Heart right ventricle (tissue), 16 donors: ENCODE measurements around the gene SLC7A6OS. TPM values are rescaled to one million over a fixed set of nuclear protein-coding genes. Genes with fewer than 3 reads are reported as not detected.
A peak's percentile ranks its signal among the peaks of the same experiment; 100 is the strongest.

Experiments
- ATAC-seq, 8 donors: fragments of 200-7000 bp; cut with Tn5 transposase; one replicate each; pipeline ENCODE4 v1.9.1; 2020; ENCODE audit warnings: mild to moderate bottlenecking in 8 of 8, moderate library complexity in 8 of 8, moderate number of reproducible peaks in 1 of 8
- DNase-seq, 2 donors: peaks; one replicate each; pipeline ENCODE4 v3.0.0-alpha.2; 2020
- H3K27ac ChIP-seq, 10 donors: fragments of 200-600 bp; sonication (generic) in 2 of 10; one replicate each; pipeline versions ENCODE4 v1.5.0 to v1.8.0; 2020 to 2022; ENCODE audit warnings: mild to moderate bottlenecking in 3 of 10
- H3K27me3 ChIP-seq, 7 donors: fragments of 200-600 bp; one replicate each; pipeline ENCODE4 v1.8.0; 2021 to 2022; ENCODE audit warnings: mild to moderate bottlenecking in 2 of 7
- H3K36me3 ChIP-seq, 9 donors: fragments of 200-600 bp; sonication (generic) in 1 of 9; one replicate each; pipeline versions ENCODE4 v1.5.0 to v1.8.0; 2020 to 2022; ENCODE audit warnings: mild to moderate bottlenecking in 2 of 9
- H3K4me1 ChIP-seq, 9 donors: fragments of 200-600 bp; sonication (generic) in 1 of 9; one replicate each; pipeline versions ENCODE4 v1.5.0 to v1.8.0; 2020 to 2022; ENCODE audit warnings: mild to moderate bottlenecking in 4 of 9
- H3K4me3 ChIP-seq, 10 donors: fragments of 200-600 bp; sonication (generic) in 2 of 10; one replicate each; pipeline versions ENCODE4 v1.5.0 to v1.8.0; 2020 to 2022; ENCODE audit warnings: mild to moderate bottlenecking in 7 of 10, moderate library complexity in 2 of 10
- H3K9me3 ChIP-seq, 11 donors: fragments of 200-600 bp in 10 of 11; sonication (generic) in 2 of 11; one replicate each; pipeline versions ENCODE4 v1.5.0 to v1.8.0; 2013 to 2022; ENCODE audit warnings: mild to moderate bottlenecking in 2 of 11, control low read depth in 1 of 11, moderate library complexity in 1 of 11
- WGBS, 2 donors: extraction: QIAGEN DNeasy Blood & Tissue Kit; methylation state at CpG; one replicate each; pipeline ENCODE4 v1.1.7; 2013; ENCODE audit warnings: inconsistent platforms in 1 of 2; 5-methylcytosine and 5-hydroxymethylcytosine counted together
- intact Hi-C, 10 donors: fragments of 100-400 bp; cut with DNase I; formaldehyde crosslinking; loops; one replicate each; pipeline versions ENCODE4 v1.11.1 to v1.14.2; 2022
- polyA plus RNA-seq, 2 donors: library from polyadenylated mRNA; stranded (reverse); fragments of 200-250 nt; gene quantifications; one replicate each; pipeline ENCODE4 v1.2.3, GENCODE V29; 2013
- total RNA-seq, 10 donors: library from RNA; stranded (reverse); fragmentation: NEBNext Ultra II Directional in 3 of 10; extraction: Animal tissue kit (Norgen Biotek cat#: 25700) in 3 of 10; gene quantifications; one replicate each; pipeline versions ENCODE4 v1.2.1 to v1.2.4, GENCODE V29; 2021 to 2023
- TF ChIP-seq, protein P1 (sequence below), 9 donors: fragments of 200-600 bp; sonication (generic) in 2 of 9; IDR thresholded peaks; one replicate each; pipeline versions ENCODE4 v1.5.0 to v1.8.0; 2021 to 2022; ENCODE audit warnings: antibody characterized with exemption in 9 of 9, mild to moderate bottlenecking in 5 of 9, moderate library complexity in 1 of 9
- donor health status: Arrhythmogenic right ventricular cardiomyopathy.
- donor health status: ischemic (EF 13 %, LVEDD 7.1; RV severe dilation, severe dysfunction).
- donor health status: healthy with polysubstance abuse.
- donor health status: DM: no; HTN: yes; CAD: no.
- donor health status: DM: no; HTN: no; CAD: no.
- donor health status: ischemic (EF 25% LVEDD 6.9; RV normal size, moderate dysfunction).
- donor health status: ischemic (EF 25% LVEDD 5.7; RV mildly dilated, moderate dysfunction).
- donor health status: healthy.
- donor health status: DM: yes; HTN: yes; CAD: no.
- donor health status: Ischemic cardiomyopathy.
- donor health status: ischemic (EF 35%, LVEDD 5.7; RV mildly dilated, moderate dysfunction).
- donor health status: nonischemic (EF 11% LVEDD 7.7; RV severe dilation, severe dysfunction).
- donor health status: DM: yes; HTN: yes; CAD: no.
- donor health status: PGD.
- donor health status: ischemic (EF 29% LVEDD 5.4; RV normal size, mild dysfunction).
- donor health status: nonischemic (EF 23%, LVEDD 6.1; RV moderate dilation, normal function).

The SLC7A6OS gene
- total and polyA plus RNA-seq, 12 donors = 7.3 to 14.4 (median 12.3) TPM

DNA sequence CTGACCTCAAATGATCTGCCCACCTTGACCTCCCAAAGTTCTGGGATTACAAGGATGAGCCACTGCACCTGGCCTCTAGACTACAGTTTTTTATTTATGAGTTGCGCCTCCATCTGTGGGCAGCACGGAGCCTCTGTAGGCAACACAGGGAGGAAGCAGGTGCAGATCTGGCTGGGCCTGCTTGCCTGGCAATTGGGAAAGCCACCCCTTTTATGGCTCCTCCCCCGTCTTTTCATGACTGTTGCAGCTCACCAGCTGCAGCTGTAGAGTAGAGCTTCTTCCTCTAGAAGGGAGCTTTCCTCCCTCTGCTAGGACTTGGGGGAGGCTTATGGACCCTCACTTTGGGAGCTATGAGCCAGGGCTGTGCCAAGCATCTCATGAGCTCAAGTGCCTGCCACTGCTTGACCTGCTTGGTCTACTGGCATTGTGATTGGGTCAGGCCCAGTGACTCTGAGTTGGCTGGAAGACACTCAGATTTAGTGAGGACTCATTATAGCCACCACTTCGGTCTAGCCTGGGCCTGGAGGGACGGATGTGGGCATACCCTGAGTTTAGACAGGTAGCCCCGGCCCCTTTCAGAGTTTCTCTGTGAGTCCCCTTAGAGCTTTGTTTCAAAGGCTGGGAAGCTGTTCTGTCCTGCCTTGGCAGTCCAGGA is 53.4 kb downstream of the SLC7A6OS start:
- H3K27me3 ChIP-seq = no peaks in the 10 kb centered on the region
- no peak for DNase-seq
- H3K4me1 ChIP-seq = peaks cover 11 to 91% (median 39%) of the 10 kb centered on the region in 9 donors
- H3K36me3 ChIP-seq = peaks cover 0 to 85% (median 37%) of the 10 kb centered on the region in 9 donors
- peak in 1 of 8 donors; percentile 1 for ATAC-seq
- H3K27ac ChIP-seq = peak overlapping the region; percentile 43 to 94 (median 71)
- H3K4me3 ChIP-seq = no peak overlapping the region
- TF ChIP-seq, protein P1, sequence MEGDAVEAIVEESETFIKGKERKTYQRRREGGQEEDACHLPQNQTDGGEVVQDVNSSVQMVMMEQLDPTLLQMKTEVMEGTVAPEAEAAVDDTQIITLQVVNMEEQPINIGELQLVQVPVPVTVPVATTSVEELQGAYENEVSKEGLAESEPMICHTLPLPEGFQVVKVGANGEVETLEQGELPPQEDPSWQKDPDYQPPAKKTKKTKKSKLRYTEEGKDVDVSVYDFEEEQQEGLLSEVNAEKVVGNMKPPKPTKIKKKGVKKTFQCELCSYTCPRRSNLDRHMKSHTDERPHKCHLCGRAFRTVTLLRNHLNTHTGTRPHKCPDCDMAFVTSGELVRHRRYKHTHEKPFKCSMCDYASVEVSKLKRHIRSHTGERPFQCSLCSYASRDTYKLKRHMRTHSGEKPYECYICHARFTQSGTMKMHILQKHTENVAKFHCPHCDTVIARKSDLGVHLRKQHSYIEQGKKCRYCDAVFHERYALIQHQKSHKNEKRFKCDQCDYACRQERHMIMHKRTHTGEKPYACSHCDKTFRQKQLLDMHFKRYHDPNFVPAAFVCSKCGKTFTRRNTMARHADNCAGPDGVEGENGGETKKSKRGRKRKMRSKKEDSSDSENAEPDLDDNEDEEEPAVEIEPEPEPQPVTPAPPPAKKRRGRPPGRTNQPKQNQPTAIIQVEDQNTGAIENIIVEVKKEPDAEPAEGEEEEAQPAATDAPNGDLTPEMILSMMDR (IDR thresholded peaks at IDR 0.05) = no peak
- 75 to 76% methylated on average over 6 of the region's 6 CpGs for WGBS, 2 donors
- H3K9me3 ChIP-seq = no peaks in the 10 kb centered on the region
- intact Hi-C loops = loop anchor here in 1 of 10 donors (10.0 kb wide), 1 partner anchor 257 kb away; no protein-coding TSS in a partner anchor

DNA sequence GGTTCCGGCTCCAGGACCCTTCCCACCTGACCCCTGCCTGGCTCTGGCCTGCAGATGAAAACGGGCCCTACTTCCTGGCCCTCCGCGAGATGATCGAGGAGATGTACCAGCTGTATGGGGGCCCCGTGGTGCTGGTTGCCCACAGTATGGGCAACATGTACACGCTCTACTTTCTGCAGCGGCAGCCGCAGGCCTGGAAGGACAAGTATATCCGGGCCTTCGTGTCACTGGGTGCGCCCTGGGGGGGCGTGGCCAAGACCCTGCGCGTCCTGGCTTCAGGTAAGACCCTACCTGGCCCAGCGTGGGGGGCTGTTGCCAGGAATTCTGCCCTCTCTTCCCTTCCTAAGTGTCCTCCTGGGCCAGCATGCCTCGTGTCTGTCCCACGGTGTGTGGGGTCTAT is 55.0 kb downstream of the SLC7A6OS start:
- H3K4me1 ChIP-seq = peaks cover 13 to 90% (median 47%) of the 10 kb centered on the region in 9 donors
- H3K36me3 ChIP-seq = peaks cover 0 to 99% (median 44%) of the 10 kb centered on the region in 9 donors
- H3K9me3 ChIP-seq = no peaks in the 10 kb centered on the region
- intact Hi-C loops = loop anchor here in 1 of 10 donors (10.0 kb wide), 1 partner anchor 259 kb away; no protein-coding TSS in a partner anchor
- ATAC-seq (no peak), DNase-seq (no peak)
- H3K27ac ChIP-seq = peak overlapping the region in 7 of 10 donors; percentile 7 to 95 (median 87)
- TF ChIP-seq, protein P1 (IDR thresholded peaks at IDR 0.05) = no peak
- WGBS, 2 donors = 91 to 95% methylated on average over 18 of the region's 18 CpGs
- no peak overlapping the region for H3K4me3 ChIP-seq
- H3K27me3 ChIP-seq = no peaks in the 10 kb centered on the region

DNA sequence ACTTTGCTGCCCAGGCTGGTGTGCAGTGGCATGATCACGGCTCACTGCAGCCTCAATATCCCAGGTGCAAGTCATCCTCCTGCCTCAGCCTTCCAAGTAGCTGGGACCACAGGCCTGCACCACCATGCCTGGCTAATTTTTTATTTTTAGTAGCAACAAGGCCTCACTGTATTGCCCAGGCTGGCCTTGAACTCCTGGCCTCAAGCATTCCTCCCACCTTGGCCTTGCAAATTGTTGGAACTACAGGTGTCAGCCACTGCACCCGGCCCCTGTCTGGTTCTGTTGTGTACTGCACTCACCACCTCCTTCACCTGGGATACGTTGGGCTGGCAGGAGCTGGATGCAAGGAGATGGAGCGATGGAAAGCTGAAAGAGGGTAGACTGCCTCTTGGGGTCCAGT is 57.0 kb downstream of the SLC7A6OS start:
- TF ChIP-seq, protein P1 (IDR thresholded peaks at IDR 0.05) = no peak
- no peak for DNase-seq
- no peaks in the 10 kb centered on the region for H3K27me3 ChIP-seq
- 79 to 81% methylated on average over 4 of the region's 4 CpGs for WGBS, 2 donors
- no peak overlapping the region for H3K4me3 ChIP-seq
- H3K9me3 ChIP-seq = no peaks in the 10 kb centered on the region
- intact Hi-C loops = loop anchor here in 1 of 10 donors (10.0 kb wide), 1 partner anchor 261 kb away; no protein-coding TSS in a partner anchor
- H3K4me1 ChIP-seq = peaks cover 13 to 89% (median 54%) of the 10 kb centered on the region in 9 donors
- no peak for ATAC-seq
- peaks cover 0 to 99% (median 40%) of the 10 kb centered on the region in 9 donors for H3K36me3 ChIP-seq
- peak overlapping the region in 9 of 10 donors; percentile 67 to 95 (median 87) for H3K27ac ChIP-seq

DNA sequence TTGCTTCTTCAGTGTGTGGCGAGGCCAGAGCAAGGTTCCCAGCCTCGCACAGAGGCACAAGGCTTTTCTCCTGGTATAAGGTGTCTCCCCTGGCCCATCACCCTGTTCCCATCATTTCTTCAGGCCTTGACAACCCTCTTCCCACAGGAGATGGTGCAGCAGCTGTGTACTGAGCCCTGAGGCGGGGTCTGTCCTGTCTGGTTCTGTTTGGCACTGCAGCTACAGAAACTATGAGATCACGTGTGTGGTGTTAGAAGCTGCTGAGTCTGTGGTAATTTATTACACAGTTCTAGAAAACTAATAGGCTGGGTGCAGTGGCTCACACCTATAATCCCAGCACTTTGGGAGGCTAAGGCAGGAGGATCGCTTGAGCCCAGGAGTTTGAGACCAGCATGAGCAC is 58.4 kb downstream of the SLC7A6OS start:
- peak overlapping the region; percentile 55 to 95 (median 89) for H3K27ac ChIP-seq
- no peaks in the 10 kb centered on the region for H3K27me3 ChIP-seq
- no peaks in the 10 kb centered on the region for H3K9me3 ChIP-seq
- H3K4me1 ChIP-seq = peaks cover 14 to 90% (median 57%) of the 10 kb centered on the region in 9 donors
- TF ChIP-seq, protein P1 (IDR thresholded peaks at IDR 0.05) = no peak
- no peak overlapping the region for H3K4me3 ChIP-seq
- ATAC-seq (peak in 7 of 8 donors; percentile 2 to 46 (median 42)), DNase-seq (no peak)
- WGBS, 2 donors = 63 to 67% methylated on average over 5 of the region's 5 CpGs
- H3K36me3 ChIP-seq = peaks cover 0 to 93% (median 40%) of the 10 kb centered on the region in 9 donors
- intact Hi-C loops = loop anchor here in 1 of 10 donors (10.0 kb wide), 1 partner anchor 262 kb away; no protein-coding TSS in a partner anchor
